ENCODE results near the gene NKTR.

GRCh38 chr3:42608581-42608980 is 8.1 kb downstream of the NKTR start:
- TF ChIP-seq EZH2 (IDR thresholded peaks at IDR 0.05; ENCODE audit: insufficient read depth, poor library complexity, severe bottlenecking) (no peak), EZH2phosphoT487 (IDR thresholded peaks at IDR 0.05; ENCODE audit: insufficient read depth, low read depth) (no peak)

Measured in GM23248 (cell line).